ENCODE measurements around the gene NAP1L1.

NAP1L1 gene

DNA sequence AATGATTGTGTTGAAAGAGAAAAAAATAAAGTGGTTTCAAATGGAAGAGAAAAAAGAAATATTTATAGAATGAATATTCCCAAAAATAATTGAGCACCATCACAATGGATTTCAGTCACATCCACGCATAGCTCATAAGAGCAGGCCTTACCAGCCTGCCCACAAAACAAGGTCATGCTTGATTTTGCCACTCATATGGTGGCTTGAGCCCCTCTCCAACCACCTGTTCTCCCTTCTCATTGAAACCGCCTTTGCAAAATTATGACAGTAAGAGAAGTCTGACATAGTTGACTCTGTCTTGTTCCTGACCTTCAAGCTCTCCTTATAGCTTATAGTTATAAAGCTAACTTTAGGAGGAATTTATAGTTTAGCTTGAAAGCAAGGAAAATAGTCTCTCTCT lies 33.3 kb upstream of the NAP1L1 start:
- Histone ChIP-seq H3K36me3 (no peaks in the 10 kb centered on the region), H3K9me3 (ENCODE audit: severe bottlenecking) (no peaks in the 10 kb centered on the region), H3K27ac (no peak overlapping the region), H3K27me3 (ENCODE audit: insufficient read depth, low read depth, severe bottlenecking) (no peaks in the 10 kb centered on the region), H3K4me3 (ENCODE audit: low read depth, low read length) (no peak overlapping the region)
- no peak for DNase-seq
- no peak for TF ChIP-seq CTCF (IDR thresholded peaks at IDR 0.05; ENCODE audit: low read depth, low read length)

- Histone ChIP-seq H3K4me3 (ENCODE audit: low read depth, low read length) (no peak overlapping the region), H3K36me3 (no peaks in the 10 kb centered on the region), H3K9me3 (ENCODE audit: severe bottlenecking) (no peaks in the 10 kb centered on the region), H3K27ac (no peak overlapping the region), H3K27me3 (ENCODE audit: insufficient read depth, low read depth, severe bottlenecking) (no peaks in the 10 kb centered on the region)
- DNase-seq, result no peak
- TF ChIP-seq CTCF (IDR thresholded peaks at IDR 0.05; ENCODE audit: low read depth, low read length), result no peak
Measured at GRCh38 chr12:76117067-76117691, 32.7 kb upstream of the NAP1L1 start.

DNA sequence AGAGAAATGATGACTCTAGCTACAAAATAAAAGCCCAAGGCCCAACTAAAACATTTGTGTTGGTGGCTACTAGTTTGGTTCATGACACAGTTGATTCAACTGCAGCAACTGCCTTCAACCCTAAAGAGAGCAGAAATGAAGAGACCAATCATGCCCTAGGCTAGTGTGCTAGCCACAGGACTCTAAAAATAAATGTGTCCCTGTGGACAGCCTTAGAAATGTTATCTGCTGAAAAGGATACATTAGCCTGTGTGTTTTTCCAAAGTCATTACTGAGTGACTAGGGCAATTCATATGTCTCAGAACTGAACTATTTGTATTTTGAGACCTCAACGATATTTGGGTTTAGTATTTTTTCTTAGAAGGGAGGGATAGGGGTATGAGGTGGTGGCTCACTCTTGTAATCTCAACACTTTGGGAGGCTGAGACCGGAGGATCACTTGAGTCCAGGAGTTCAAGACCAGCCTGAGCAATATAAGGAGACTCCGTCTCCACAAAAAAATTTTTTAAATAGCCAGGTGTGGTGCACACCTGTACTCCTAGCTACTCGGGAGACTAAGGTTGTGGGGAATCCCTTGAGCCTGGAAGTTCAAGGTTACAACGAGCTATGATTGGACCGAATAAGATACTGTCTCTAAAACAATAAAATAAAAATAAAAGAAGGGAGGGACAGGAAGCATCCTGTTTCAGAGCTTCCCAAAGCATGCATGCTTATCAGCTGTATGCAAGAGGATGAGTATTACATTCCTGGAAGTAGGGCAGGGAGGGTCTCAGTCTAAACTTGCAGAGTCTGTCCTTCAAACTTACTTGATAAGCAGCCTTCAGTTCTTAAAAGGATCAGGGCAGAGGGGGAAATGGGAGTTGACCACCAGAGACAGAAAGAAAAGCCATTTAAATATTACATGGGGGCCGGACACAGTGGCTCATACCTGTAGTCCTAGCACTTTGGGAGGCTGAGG lies 29.6 kb upstream of the NAP1L1 start:
- H3K4me3 ChIP-seq (ENCODE audit: low read depth, low read length), result no peak overlapping the region
- DNase-seq, result no peak
- no peaks in the 10 kb centered on the region for H3K27me3 ChIP-seq (ENCODE audit: insufficient read depth, low read depth, severe bottlenecking)
- H3K9me3 ChIP-seq (ENCODE audit: severe bottlenecking), result no peaks in the 10 kb centered on the region
- H3K36me3 ChIP-seq, result no peaks in the 10 kb centered on the region
- no peak for TF ChIP-seq CTCF (IDR thresholded peaks at IDR 0.05; ENCODE audit: low read depth, low read length)
- H3K27ac ChIP-seq, result no peak overlapping the region

- no peak for TF ChIP-seq CTCF (IDR thresholded peaks at IDR 0.05; ENCODE audit: low read depth, low read length)
- Histone ChIP-seq H3K27ac (no peak overlapping the region), H3K27me3 (ENCODE audit: insufficient read depth, low read depth, severe bottlenecking) (no peaks in the 10 kb centered on the region), H3K4me3 (ENCODE audit: low read depth, low read length) (no peak overlapping the region), H3K36me3 (no peaks in the 10 kb centered on the region), H3K9me3 (ENCODE audit: severe bottlenecking) (no peaks in the 10 kb centered on the region)
- no peak for DNase-seq
Measured at GRCh38 chr12:76111209-76111749, 26.8 kb upstream of the NAP1L1 start.

DNA sequence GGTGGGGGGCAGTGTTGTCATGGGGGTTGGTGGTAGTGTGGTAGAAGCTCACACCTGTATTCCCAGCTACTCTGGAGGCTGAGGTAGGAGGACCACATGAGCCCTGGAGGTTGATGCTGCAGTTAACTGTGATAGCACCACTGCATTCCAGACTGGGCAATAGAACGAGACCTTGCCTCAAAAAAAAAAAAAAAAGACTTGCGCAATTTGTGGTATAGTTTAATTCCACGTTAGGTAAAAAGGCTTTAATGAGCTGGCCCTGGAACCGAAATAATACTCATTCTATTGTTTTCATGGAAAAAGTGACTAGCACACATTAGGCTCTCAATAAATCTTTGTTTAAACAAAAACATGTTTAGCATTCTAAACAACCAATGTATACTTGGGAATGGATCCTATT lies 25.4 kb upstream of the NAP1L1 start:
- Histone ChIP-seq H3K27me3 (ENCODE audit: insufficient read depth, low read depth, severe bottlenecking) (no peaks in the 10 kb centered on the region), H3K4me3 (ENCODE audit: low read depth, low read length) (no peak overlapping the region), H3K36me3 (no peaks in the 10 kb centered on the region), H3K9me3 (ENCODE audit: severe bottlenecking) (no peaks in the 10 kb centered on the region), H3K27ac (no peak overlapping the region)
- TF ChIP-seq CTCF (IDR thresholded peaks at IDR 0.05; ENCODE audit: low read depth, low read length), result no peak
- no peak for DNase-seq
